Upper lobe of left lung (tissue), 4 donors: Measurements from ENCODE around the gene BCAS4.

ENCODE experiments used
- EP300 ChIP-seq, 4 donors: sonication (generic); formaldehyde crosslinking; IDR thresholded peaks; one replicate each; pipeline ENCODE4 v1.5.1; 2017; ENCODE audit warnings: antibody characterized with exemption in 4 of 4, control low read depth in 2 of 4
- TF ChIP-seq, protein P1 (sequence below), 6 experiments: fragments of 450-650 bp in 4 of 6; fragments of 200-600 bp in 2 of 6; sonication (generic) in 2 of 6; IDR thresholded peaks; one replicate each; pipeline ENCODE4 v1.5.1; 2016 to 2019; ENCODE audit warnings: antibody characterized with exemption in 6 of 6

DNA sequence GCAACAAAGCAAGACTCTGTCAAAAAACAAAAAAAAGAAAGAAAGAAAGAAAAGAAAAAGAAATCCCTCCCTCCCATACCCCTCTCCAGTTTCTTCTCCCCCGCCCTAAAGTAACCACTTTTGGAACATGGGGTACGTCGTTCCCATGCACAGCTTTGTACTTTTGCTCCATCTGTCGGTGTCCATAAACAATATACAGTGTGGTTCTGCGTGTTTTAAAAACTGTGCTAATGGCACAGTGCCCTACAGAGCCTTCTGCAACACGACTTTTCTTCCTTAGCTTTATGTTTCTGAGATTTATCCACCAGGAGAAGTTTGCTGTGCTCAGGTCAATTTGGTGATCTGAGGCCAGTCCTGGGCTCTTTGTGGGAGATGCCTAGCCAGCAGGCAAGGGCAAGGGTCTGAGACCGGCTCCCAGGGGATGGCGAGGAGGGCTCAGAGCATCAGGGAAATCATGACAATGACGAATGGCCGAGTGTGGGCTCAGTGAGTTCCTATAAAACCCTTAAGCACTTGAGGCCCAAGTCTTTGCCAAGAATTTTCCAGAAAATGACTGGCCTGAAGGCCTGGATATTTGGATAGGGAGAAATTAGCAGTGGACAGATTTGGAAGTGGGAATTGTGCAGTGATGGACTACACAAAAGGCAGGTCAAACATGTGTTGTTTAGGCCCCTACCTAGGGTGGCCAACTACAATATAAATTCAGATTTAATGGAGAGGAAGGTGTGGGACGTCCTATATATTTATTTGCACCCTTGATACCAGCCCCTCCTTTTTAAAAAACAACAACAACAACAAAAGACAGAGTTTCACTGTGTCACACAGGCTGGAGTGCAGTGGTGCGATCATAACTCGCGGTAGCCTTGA lies 1.9 kb upstream of the BCAS4 start:
- TF ChIP-seq, protein P1, sequence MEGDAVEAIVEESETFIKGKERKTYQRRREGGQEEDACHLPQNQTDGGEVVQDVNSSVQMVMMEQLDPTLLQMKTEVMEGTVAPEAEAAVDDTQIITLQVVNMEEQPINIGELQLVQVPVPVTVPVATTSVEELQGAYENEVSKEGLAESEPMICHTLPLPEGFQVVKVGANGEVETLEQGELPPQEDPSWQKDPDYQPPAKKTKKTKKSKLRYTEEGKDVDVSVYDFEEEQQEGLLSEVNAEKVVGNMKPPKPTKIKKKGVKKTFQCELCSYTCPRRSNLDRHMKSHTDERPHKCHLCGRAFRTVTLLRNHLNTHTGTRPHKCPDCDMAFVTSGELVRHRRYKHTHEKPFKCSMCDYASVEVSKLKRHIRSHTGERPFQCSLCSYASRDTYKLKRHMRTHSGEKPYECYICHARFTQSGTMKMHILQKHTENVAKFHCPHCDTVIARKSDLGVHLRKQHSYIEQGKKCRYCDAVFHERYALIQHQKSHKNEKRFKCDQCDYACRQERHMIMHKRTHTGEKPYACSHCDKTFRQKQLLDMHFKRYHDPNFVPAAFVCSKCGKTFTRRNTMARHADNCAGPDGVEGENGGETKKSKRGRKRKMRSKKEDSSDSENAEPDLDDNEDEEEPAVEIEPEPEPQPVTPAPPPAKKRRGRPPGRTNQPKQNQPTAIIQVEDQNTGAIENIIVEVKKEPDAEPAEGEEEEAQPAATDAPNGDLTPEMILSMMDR (IDR thresholded peaks at IDR 0.05) = no peak
- no peak for TF ChIP-seq EP300 (IDR thresholded peaks at IDR 0.05)
